IMR-90 (cell line): ENCODE data around the gene SLC39A11. TPM values are rescaled to one million over a fixed set of nuclear protein-coding genes. Genes with fewer than 3 reads are reported as not detected.

Source experiments
- ATAC-seq: fragments of 200-7000 bp; cut with Tn5 transposase; 2 replicates; pipeline ENCODE4 v1.9.1; 2020; ENCODE audit warnings: low read depth, mild to moderate bottlenecking, moderate library complexity
- BruUV-seq: library from RNA; stranded (reverse); fragments of 400-500 nt; replicated peaks from 2 replicates; lab custom pipeline; 2021; lab: Mats Ljungman, UMichigan
- CTCF ChIA-PET: fragments of 300-600 bp; formaldehyde crosslinking; extraction: SDS; loops from one replicate; lab custom pipeline; 2021; ENCODE audit warnings: antibody characterized with exemption; lab: Yijun Ruan, JAX
- POLR2A ChIA-PET: fragments of 300-600 bp; sonication (Branson Sonifier 250); formaldehyde crosslinking; loops from one replicate; lab custom pipeline; 2022; ENCODE audit warnings: antibody characterized with exemption; ENCODE audit not compliant: unreplicated experiment; lab: Charles Lee
- DNase-seq: peaks from one replicate; pipeline ENCODE4 v3.0.0; 2013
- H2AFZ ChIP-seq: replicated peaks from 2 replicates; pipeline ENCODE3; 2013; ENCODE audit warnings: low read length, mild to moderate bottlenecking; ENCODE audit not compliant: poor library complexity
- H2AK5ac ChIP-seq: 2 replicates; pipeline ENCODE4 v1.6.1; 2013; ENCODE audit warnings: low read depth, low read length, inconsistent platforms
- H2AK9ac ChIP-seq: replicated peaks from 2 replicates; pipeline ENCODE3; 2013; ENCODE audit warnings: mild to moderate bottlenecking, low read depth, low read length, moderate library complexity; ENCODE audit not compliant: poor library complexity
- H2BK120ac ChIP-seq: 2 replicates; pipeline ENCODE4 v1.6.1; 2013; ENCODE audit warnings: low read depth, low read length, inconsistent platforms
- H2BK15ac ChIP-seq: 3 replicates; pipeline ENCODE4 v1.6.1; 2013; ENCODE audit warnings: low read depth, low read length, inconsistent platforms
- H2BK20ac ChIP-seq: 2 replicates; pipeline ENCODE4 v1.6.1; 2013; ENCODE audit warnings: low read depth, mild to moderate bottlenecking, inconsistent platforms, low read length, moderate library complexity
- H2BK5ac ChIP-seq: 2 replicates; pipeline ENCODE4 v1.6.1; 2013; ENCODE audit warnings: mild to moderate bottlenecking, low read depth, low read length, inconsistent platforms; ENCODE audit not compliant: poor library complexity, severe bottlenecking
- H3K14ac ChIP-seq: replicated peaks from 2 replicates; pipeline ENCODE4 v1.6.1; 2013; ENCODE audit warnings: low read depth, low read length, inconsistent platforms
- H3K18ac ChIP-seq: 2 replicates; pipeline ENCODE4 v1.6.1; 2013; ENCODE audit warnings: low read depth, low read length, control low read depth
- H3K23ac ChIP-seq: 2 replicates; pipeline ENCODE4 v1.6.1; 2013; ENCODE audit warnings: low read depth, low read length, inconsistent platforms
- H3K27ac ChIP-seq: 2 replicates; pipeline ENCODE4 v1.5.1; 2013; ENCODE audit warnings: mild to moderate bottlenecking, control low read depth, low read length; ENCODE audit not compliant: insufficient read depth
- H3K27me3 ChIP-seq: 2 replicates; pipeline ENCODE4 v1.6.1; 2013; ENCODE audit warnings: low read length; ENCODE audit not compliant: control insufficient read depth, insufficient read depth
- H3K36me3 ChIP-seq: 2 replicates; pipeline ENCODE4 v1.6.1; 2013; ENCODE audit warnings: low read length, mixed read lengths; ENCODE audit not compliant: control insufficient read depth, insufficient read depth
- H3K4ac ChIP-seq: 2 replicates; pipeline ENCODE4 v1.6.1; 2013; ENCODE audit warnings: low read depth, low read length, inconsistent platforms
- H3K4me1 ChIP-seq: 2 replicates; pipeline ENCODE4 v1.6.1; 2013; ENCODE audit warnings: low read length, mixed read lengths; ENCODE audit not compliant: control insufficient read depth, insufficient read depth
- H3K4me2 ChIP-seq: 2 replicates; pipeline ENCODE4 v1.6.1; 2013; ENCODE audit warnings: low read depth, mild to moderate bottlenecking, control low read depth, low read length, moderate library complexity
- H3K4me3 ChIP-seq: 2 replicates; pipeline ENCODE4 v1.5.1; 2013; ENCODE audit warnings: low read depth, mild to moderate bottlenecking, control low read depth, low read length, moderate library complexity; ENCODE audit not compliant: insufficient read depth
- H3K56ac ChIP-seq: 2 replicates; pipeline ENCODE4 v1.6.1; 2013; ENCODE audit warnings: low read length, inconsistent platforms; ENCODE audit not compliant: insufficient read depth; ENCODE audit errors: extremely low read depth
- H3K79me1 ChIP-seq, 2 experiments: 2 replicates each; pipeline ENCODE4 v1.6.1; 2013; ENCODE audit warnings: low read length in 2 of 2, inconsistent platforms in 1 of 2, low read depth in 1 of 2
- H3K9ac ChIP-seq: 2 replicates; pipeline ENCODE4 v1.6.1; 2013; ENCODE audit warnings: low read depth, low read length, control low read depth
- H3K9me1 ChIP-seq: 2 replicates; pipeline ENCODE4 v1.6.1; 2013; ENCODE audit warnings: low read length, inconsistent platforms; ENCODE audit not compliant: insufficient read depth
- H3K9me3 ChIP-seq: 2 replicates; pipeline ENCODE4 v1.6.1; 2013; ENCODE audit warnings: low read length; ENCODE audit not compliant: control insufficient read depth, insufficient read depth
- H4K20me1 ChIP-seq: 2 replicates; pipeline ENCODE4 v1.6.1; 2013; ENCODE audit warnings: low read length, inconsistent platforms; ENCODE audit not compliant: insufficient read depth
- H4K5ac ChIP-seq: 2 replicates; pipeline ENCODE4 v1.6.1; 2013; ENCODE audit warnings: mild to moderate bottlenecking, low read depth, low read length, control low read depth
- H4K8ac ChIP-seq, 2 experiments: 2 replicates each; pipeline ENCODE4 v1.6.1; 2013; ENCODE audit warnings: low read depth in 2 of 2, low read length in 2 of 2, control low read depth in 1 of 2, inconsistent platforms in 1 of 2
- H4K91ac ChIP-seq: 2 replicates; pipeline ENCODE4 v1.6.1; 2013; ENCODE audit warnings: low read depth, low read length, inconsistent platforms; ENCODE audit not compliant: insufficient read depth
- ELK1 ChIP-seq: fragments of 150-350 bp; IDR thresholded peaks from 2 replicates; pipeline ENCODE4 v1.6.1; 2016; ENCODE audit warnings: low read depth, mild to moderate bottlenecking, low read length, moderate library complexity, borderline replicate concordance
- FOS ChIP-seq: fragments of 150-350 bp; IDR thresholded peaks from 2 replicates; pipeline ENCODE4 v1.6.1; 2016; ENCODE audit warnings: low read depth, low read length
- POLR2A ChIP-seq: IDR thresholded peaks from 2 replicates; pipeline ENCODE4 v1.6.1; 2012; ENCODE audit warnings: mild to moderate bottlenecking, low read depth, low read length
- WGBS, 2 experiments: methylation state at CpG; one replicate each; pipeline versions ENCODE4 v1.1.5 to v1.1.7; 2013; ENCODE audit warnings: missing lambda C conversion rate in 2 of 2; ENCODE audit not compliant: insufficient read length in 1 of 2; ENCODE audit errors: extremely low coverage in 2 of 2; 5-methylcytosine and 5-hydroxymethylcytosine counted together
- dilution Hi-C: fragments of 300-500 bp; cut with HindIII; formaldehyde crosslinking; loops from one replicate; pipeline ENCODE4 v1.14.3; 2018; ENCODE audit warnings: low sequenced_read_pairs; ENCODE audit not compliant: unreplicated experiment
- in situ Hi-C: fragments of 300-500 bp; cut with MboI; formaldehyde crosslinking; loops from 3 replicates; pipeline ENCODE4 v1.14.3; 2019; ENCODE audit warnings: low sequenced_read_pairs, inconsistent platforms, mixed read lengths
- intact Hi-C: fragments of 100-400 bp; cut with micrococcal nuclease; formaldehyde crosslinking; loops from 2 replicates; pipeline ENCODE4 v1.10.0; 2022
- polyA plus RNA-seq, 3 experiments: library from polyadenylated mRNA; depleted of rRNA; stranded (reverse); fragments of >200 nt; gene quantifications; 2 replicates each; pipeline ENCODE4 v1.2.3, GENCODE V29; 2012; ENCODE audit warnings: low replicate concordance in 1 of 3
- total RNA-seq: library from RNA; depleted of rRNA; stranded (reverse); fragments of >200 nt; gene quantifications from 2 replicates; pipeline ENCODE4 v1.2.3, GENCODE V29; 2012

The SLC39A11 gene
- total and polyA plus RNA-seq, 2 of the 4 experiments (the other 2 are of a cell fraction), result 8.8 to 14.3 TPM

GRCh38 chr17:72804949-72805707 is 287.4 kb downstream of the SLC39A11 start:
- WGBS, 2 experiments, result 40% methylated on average over 1 of the region's 9 CpGs; no CpG with 5 or more reads in 1 of the 2 experiments
- Histone ChIP-seq H3K18ac (no peak overlapping the region), H2BK15ac (no peak overlapping the region), H3K23ac (no peak overlapping the region), H4K5ac (no peak overlapping the region), H3K9me1 (peaks cover 5% of the 10 kb centered on the region; the same call in 1 of the 2 replicates), H4K91ac (peak overlapping the region; percentile 17; the same call in 1 of the 2 replicates), H3K9me3 (no peaks in the 10 kb centered on the region; the same call in 1 of the 2 replicates), H3K79me1 (no peaks in the 10 kb centered on the region), H4K20me1 (no peaks in the 10 kb centered on the region), H3K4me2 (no peak overlapping the region), H2BK120ac (peak overlapping the region; percentile 6; the same call in 1 of the 2 replicates), H2AK5ac (no peak overlapping the region; the same call in 1 of the 2 replicates), H4K8ac (peak overlapping the region in 1 of 2 experiments; percentile 0; a peak in 1 of 4 replicates), H3K27ac (no peak overlapping the region), H3K9ac (no peak overlapping the region), H3K56ac (no peak overlapping the region), H2BK20ac (peak overlapping the region; percentile 3; the same call in 1 of the 2 replicates), H3K4me1 (peaks cover 5% of the 10 kb centered on the region), H3K27me3 (no peaks in the 10 kb centered on the region), H3K36me3 (no peaks in the 10 kb centered on the region; the same call in 1 of the 2 replicates), H2AFZ (peak overlapping the region; percentile 5), H2AK9ac (no peak overlapping the region), H3K4me3 (no peak overlapping the region), H3K14ac (peak overlapping the region; percentile 13; the same call in 1 of the 2 replicates), H2BK5ac (no peak overlapping the region), H3K4ac (peak overlapping the region; percentile 15; the same call in 1 of the 2 replicates)
- TF ChIP-seq POLR2A, result no peak
- TF ChIP-seq FOS, result no peak
- no peak for TF ChIP-seq ELK1
- dilution Hi-C loops, result no loop called here
- intact Hi-C loops, result no loop called here
- DNase-seq, result peak; percentile 55
- ChIA-PET POLR2A (no interaction called here), CTCF (interaction anchor here (0.7 to 1.0 kb wide), 2 partner anchors 245 to 246 kb away, joined by 3 to 4 read pairs; no protein-coding TSS in a partner anchor)
- in situ Hi-C loops, result no loop called here
- peak; percentile 79 for ATAC-seq
- BruUV-seq, result no TSS peak
